A549 (cell line): ENCODE data around the gene GPR15. TPM values are rescaled to one million over a fixed set of nuclear protein-coding genes. Genes with fewer than 3 reads are reported as not detected.

Experiments used
- ATAC-seq, 2 experiments: fragments of 200-7000 bp in 1 of 2; fragments of >200 bp in 1 of 2; cut with Nextera tagmentation in 1 of 2; cut with Tn5 transposase in 1 of 2; 3 replicates each; pipeline versions ENCODE4 v1.8.0 to v1.9.1; 2018 to 2020; ENCODE audit warnings: mild to moderate bottlenecking in 1 of 2, moderate library complexity in 1 of 2
- CTCF ChIA-PET: fragments of 300-600 bp; sonication (Branson Sonifier 250); formaldehyde crosslinking; extraction: SDS; loops from one replicate; lab custom pipeline; 2021; ENCODE audit warnings: antibody characterized with exemption, inconsistent platforms; lab: Yijun Ruan, JAX
- POLR2A ChIA-PET: fragments of 350-600 bp; formaldehyde crosslinking; extraction: SDS; loops from one replicate; lab custom pipeline; 2021; ENCODE audit warnings: antibody characterized with exemption, inconsistent platforms; lab: Yijun Ruan, JAX
- DNase-seq, 2 experiments: peaks; one replicate each; pipeline versions ENCODE4 v3.0.0 to v3.0.0-alpha.2; 2011 to 2016; ENCODE audit warnings: low read depth in 1 of 2, low spot score in 1 of 2
- FAIRE-seq: peaks from 2 replicates; lab custom pipeline; 2011; peaks lifted over from hg19 to GRCh38; lab: Jason Lieb, UNC
- H3K27ac ChIP-seq, 2 experiments: fragments of >200 bp; sonication (Bioruptor Twin); formaldehyde crosslinking; 3 replicates each; pipeline ENCODE4 v1.5.1; 2016 to 2017
- H3K4me1 ChIP-seq: fragments of >200 bp; sonication (Bioruptor Twin); formaldehyde crosslinking; 3 replicates; pipeline ENCODE4 v1.6.1; 2016
- H3K4me2 ChIP-seq: fragments of >200 bp; sonication (Bioruptor Twin); formaldehyde crosslinking; 3 replicates; pipeline ENCODE4 v1.6.1; 2016
- H3K4me3 ChIP-seq: fragments of >200 bp; sonication (Bioruptor Twin); formaldehyde crosslinking; 3 replicates; pipeline ENCODE4 v1.5.1; 2016
- H3K9me3 ChIP-seq: fragments of >200 bp; sonication (Bioruptor Twin); formaldehyde crosslinking; 3 replicates; pipeline ENCODE4 v1.6.1; 2016
- CBX2 ChIP-seq: fragments of 200-600 bp; sonication (generic); IDR thresholded peaks from 2 replicates; pipeline ENCODE4 v1.6.1; 2016; ENCODE audit warnings: low read depth, mild to moderate bottlenecking, borderline replicate concordance
- CHD2 ChIP-seq: fragments of 150-350 bp; IDR thresholded peaks from 2 replicates; pipeline ENCODE4 v1.6.1; 2014; ENCODE audit warnings: low read length; ENCODE audit not compliant: partially characterized antibody
- CHD4 ChIP-seq: fragments of 200-600 bp; sonication (generic); IDR thresholded peaks from 2 replicates; pipeline ENCODE4 v1.6.1; 2016; ENCODE audit warnings: antibody characterized with exemption, mild to moderate bottlenecking, borderline replicate concordance
- CTCF ChIP-seq: fragments of >200 bp; sonication (Bioruptor Twin); formaldehyde crosslinking; IDR thresholded peaks from 3 replicates; pipeline ENCODE4 v1.5.1; 2016
- EHMT2 ChIP-seq: fragments of 200-600 bp; sonication (generic); IDR thresholded peaks from 2 replicates; pipeline ENCODE4 v1.6.1; 2016; ENCODE audit warnings: antibody characterized with exemption, low read depth, mild to moderate bottlenecking, moderate library complexity
- FOSB ChIP-seq: fragments of 250-450 bp; sonication (Bioruptor Pico); IDR thresholded peaks from 2 replicates; pipeline ENCODE4 v1.5.0; 2020; ENCODE audit warnings: mild to moderate bottlenecking, moderate library complexity
- FOXS1 ChIP-seq: fragments of 250-450 bp; sonication (Bioruptor Pico); IDR thresholded peaks from 2 replicates; pipeline ENCODE4 v1.5.0; 2020; ENCODE audit warnings: mild to moderate bottlenecking, moderate library complexity
- GATA3 ChIP-seq: IDR thresholded peaks from 2 replicates; pipeline ENCODE4 v1.6.1; 2012; ENCODE audit warnings: borderline replicate concordance
- HOXA7 ChIP-seq: fragments of 250-450 bp; sonication (Bioruptor Pico); IDR thresholded peaks from 2 replicates; pipeline ENCODE4 v1.5.0; 2020; ENCODE audit warnings: mild to moderate bottlenecking, moderate library complexity
- HOXB5 ChIP-seq: fragments of 250-450 bp; sonication (Bioruptor Pico); IDR thresholded peaks from 2 replicates; pipeline ENCODE4 v1.5.0; 2020; ENCODE audit warnings: mild to moderate bottlenecking, moderate library complexity
- MYC ChIP-seq: IDR thresholded peaks from 2 replicates; pipeline ENCODE4 v1.6.1; 2012; ENCODE audit warnings: mild to moderate bottlenecking, inconsistent platforms, low read length, improper control_type of control experiment, borderline replicate concordance
- PHF8 ChIP-seq: fragments of 200-600 bp; sonication (generic); IDR thresholded peaks from 2 replicates; pipeline ENCODE4 v1.6.1; 2016; ENCODE audit warnings: low read depth, mild to moderate bottlenecking, antibody characterized with exemption, moderate library complexity, borderline replicate concordance
- RCOR1 ChIP-seq: fragments of 150-350 bp; IDR thresholded peaks from 2 replicates; pipeline ENCODE4 v1.6.1; 2014; ENCODE audit warnings: antibody characterized with exemption, low read length, low read depth
- REST ChIP-seq: fragments of 200-600 bp; sonication (generic); IDR thresholded peaks from 2 replicates; pipeline ENCODE4 v1.6.1; 2016; ENCODE audit warnings: antibody characterized with exemption, mild to moderate bottlenecking, moderate library complexity
- RNF2 ChIP-seq: fragments of 200-600 bp; sonication (generic); IDR thresholded peaks from 2 replicates; pipeline ENCODE4 v1.6.1; 2016; ENCODE audit warnings: low read depth, mild to moderate bottlenecking, antibody characterized with exemption, moderate library complexity, borderline replicate concordance
- ZC3H11A ChIP-seq: fragments of 450-650 bp; IDR thresholded peaks from 2 replicates; pipeline ENCODE4 v1.6.1; 2014; ENCODE audit warnings: antibody characterized with exemption, mild to moderate bottlenecking
- ZFP36 ChIP-seq: fragments of 450-650 bp; IDR thresholded peaks from 2 replicates; pipeline ENCODE4 v1.6.1; 2014; ENCODE audit warnings: borderline replicate concordance; ENCODE audit not compliant: partially characterized antibody
- WGBS: methylation state at CpG from one replicate; pipeline ENCODE4 v1.1.6; 2017; ENCODE audit errors: missing lambda C conversion rate; 5-methylcytosine and 5-hydroxymethylcytosine counted together
- polyA plus RNA-seq, 4 experiments: library from polyadenylated mRNA; depleted of rRNA in 3 of 4; stranded (reverse); fragments of >200 nt; fragmentation: RNase III in 1 of 4; extraction: RNeasy Plus Mini Kit Qiagen cat#74134 plus additional on column Dnase treatment in 1 of 4; gene quantifications; 2 replicates in 3 of 4; 3 replicates in 1 of 4; pipeline ENCODE4 v1.2.3, GENCODE V29; 2011 to 2017

Gene GPR15
- polyA plus RNA-seq, 2 of the 4 experiments (the other 2 are of a cell fraction) = not detected

- ChIA-PET POLR2A (no interaction called here), CTCF (no interaction called here)
- WGBS = 56% methylated on average over 2 of the region's 2 CpGs
- H3K27ac ChIP-seq = no peak overlapping the region
- ATAC-seq = no peak
- FAIRE-seq = no peak
- no peak overlapping the region for H3K4me2 ChIP-seq
- no peaks in the 10 kb centered on the region for H3K9me3 ChIP-seq
- no peak for TF ChIP-seq MYC
- TF ChIP-seq ZC3H11A = no peak
- no peak for TF ChIP-seq RNF2
- TF ChIP-seq HOXB5 (CRISPR knock-in tag) = no peak
- H3K4me1 ChIP-seq = no peaks in the 10 kb centered on the region
- no peak for DNase-seq
- H3K4me3 ChIP-seq = no peak overlapping the region
These were observed 29.1 kb downstream of the GPR15 start for GRCh38 chr3:98560911-98561310.

DNA sequence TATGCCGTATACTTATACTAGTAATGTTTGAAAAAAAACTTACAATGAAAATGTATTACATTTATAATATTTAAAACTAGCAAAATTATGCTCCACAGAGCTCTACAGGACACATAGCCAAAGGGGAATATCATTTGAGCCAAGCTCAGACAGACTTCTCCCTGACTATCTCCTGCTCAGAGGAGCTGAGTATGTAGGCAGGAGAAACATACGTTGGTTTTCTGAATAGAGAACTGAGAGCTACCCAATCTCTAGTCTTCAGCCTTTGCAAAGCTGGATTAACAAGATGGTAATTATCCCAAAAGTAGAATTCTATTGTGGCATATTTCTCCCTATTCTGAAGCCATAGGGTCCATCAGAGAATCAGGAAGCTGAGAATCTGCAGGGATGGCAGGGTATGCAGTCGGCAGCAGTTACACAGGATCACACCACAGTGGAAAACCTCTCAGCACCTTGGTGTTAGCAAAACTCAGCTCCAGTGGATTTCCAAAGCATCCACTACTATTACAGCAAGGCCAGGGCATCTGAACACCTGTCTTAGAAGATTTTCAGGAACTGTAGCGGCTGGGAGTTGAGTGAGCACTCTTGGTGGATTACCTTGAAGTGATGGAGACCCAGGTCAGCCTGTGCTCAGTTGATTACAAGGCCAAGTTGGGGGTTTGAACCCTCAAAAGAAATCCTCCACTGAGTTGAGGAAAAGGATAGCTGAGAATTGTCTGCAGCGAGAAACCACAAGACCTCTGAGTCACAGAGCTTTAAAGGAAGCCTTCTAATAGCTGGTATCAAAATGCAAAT lies 30.1 kb downstream of the GPR15 start:
- WGBS = 38% methylated on average over 5 of the region's 5 CpGs
- POLR2A ChIA-PET = no interaction called here
- no peak overlapping the region for H3K4me3 ChIP-seq
- no peaks in the 10 kb centered on the region for H3K4me1 ChIP-seq
- no peak overlapping the region for H3K4me2 ChIP-seq
- CTCF ChIA-PET = interaction anchor here (1.3 kb wide), 1 partner anchor 12 kb away, joined by 4 read pairs; no protein-coding TSS in a partner anchor
- DNase-seq (no peak), ATAC-seq (no peak), FAIRE-seq (no peak)
- no peak for TF ChIP-seq CHD2
- TF ChIP-seq ZC3H11A = no peak
- TF ChIP-seq ZFP36 = no peak
- no peak for TF ChIP-seq CHD4
- no peak for TF ChIP-seq CTCF
- TF ChIP-seq PHF8 = no peak
- TF ChIP-seq GATA3 = no peak
- no peak for TF ChIP-seq FOSB (CRISPR knock-in tag)
- TF ChIP-seq REST = no peak
- no peak for TF ChIP-seq RCOR1
- TF ChIP-seq HOXA7 = no peak
- no peak for TF ChIP-seq CBX2
- no peak for TF ChIP-seq EHMT2
- no peak for TF ChIP-seq FOXS1 (CRISPR knock-in tag)
- H3K27ac ChIP-seq = no peak overlapping the region
- no peaks in the 10 kb centered on the region for H3K9me3 ChIP-seq
